GM19468 (cell line): ENCODE results near the gene KLHDC8B.
"Not testable (repeated sequence)": the region's sequence is repeated elsewhere in the genome, so short reads cannot be mapped to it uniquely, and the experiment has no call there.

Experiments
- ATAC-seq: cut with Tn5 transposase; IDR thresholded peaks from one replicate; pipeline ENCODE4 v1.9.1; 2021; ENCODE audit warnings: mild to moderate bottlenecking, moderate library complexity, moderate number of reproducible peaks; ENCODE audit not compliant: unreplicated experiment; ENCODE audit errors: extremely low read depth

Gene KLHDC8B

GRCh38 chr3:49180116-49180515 is 8.7 kb downstream of the KLHDC8B start:
- no peak for ATAC-seq

- no peak for ATAC-seq
These were observed 10.0 kb downstream of the KLHDC8B start for GRCh38 chr3:49181351-49181750.

DNA sequence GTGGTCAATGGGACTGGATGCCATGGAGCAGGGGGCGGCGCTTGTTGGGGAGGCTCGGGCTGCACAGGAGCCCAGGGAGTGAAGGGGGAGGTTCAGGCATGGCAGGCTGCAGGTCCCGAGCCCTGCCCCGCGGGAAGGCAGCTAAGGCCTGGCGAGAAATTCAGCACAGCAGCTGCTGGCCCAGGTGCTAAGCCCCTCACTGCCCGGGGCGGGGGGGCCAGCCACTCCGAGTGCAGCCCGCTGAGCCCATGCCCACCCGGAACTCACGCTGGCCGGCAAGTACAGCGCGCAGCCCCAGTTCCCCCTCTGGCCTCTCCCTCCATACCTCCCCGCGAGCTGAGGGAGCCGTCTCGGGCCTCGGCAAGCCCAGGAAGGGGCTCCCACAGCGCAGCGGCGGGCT is 11.3 kb downstream of the KLHDC8B start:
- no peak for ATAC-seq

- ATAC-seq: no peak
These were observed 12.5 kb downstream of the KLHDC8B start for GRCh38 chr3:49183873-49184272.

GRCh38 chr3:49191741-49192140 is 20.3 kb downstream of the KLHDC8B start:
- no peak for ATAC-seq

DNA sequence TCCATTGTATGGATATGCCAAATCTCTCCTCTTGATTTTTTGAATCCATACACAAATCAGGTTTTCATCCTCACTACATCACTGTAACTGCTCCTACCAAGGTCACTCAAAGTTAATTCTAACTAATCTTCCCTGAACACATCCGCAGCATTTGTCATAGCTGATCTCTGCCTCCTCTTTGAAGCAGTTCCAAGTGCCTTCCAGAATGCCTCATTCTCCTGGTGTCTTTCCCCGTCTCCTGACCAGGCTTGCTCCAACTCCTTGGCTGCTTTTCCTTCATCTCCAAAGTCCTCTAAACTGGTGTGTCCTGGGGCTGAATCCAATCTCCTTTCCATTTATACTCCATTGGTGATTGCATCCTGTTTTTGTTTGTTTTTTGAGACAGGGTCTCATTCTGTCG is 26.8 kb downstream of the KLHDC8B start:
- no peak for ATAC-seq

DNA sequence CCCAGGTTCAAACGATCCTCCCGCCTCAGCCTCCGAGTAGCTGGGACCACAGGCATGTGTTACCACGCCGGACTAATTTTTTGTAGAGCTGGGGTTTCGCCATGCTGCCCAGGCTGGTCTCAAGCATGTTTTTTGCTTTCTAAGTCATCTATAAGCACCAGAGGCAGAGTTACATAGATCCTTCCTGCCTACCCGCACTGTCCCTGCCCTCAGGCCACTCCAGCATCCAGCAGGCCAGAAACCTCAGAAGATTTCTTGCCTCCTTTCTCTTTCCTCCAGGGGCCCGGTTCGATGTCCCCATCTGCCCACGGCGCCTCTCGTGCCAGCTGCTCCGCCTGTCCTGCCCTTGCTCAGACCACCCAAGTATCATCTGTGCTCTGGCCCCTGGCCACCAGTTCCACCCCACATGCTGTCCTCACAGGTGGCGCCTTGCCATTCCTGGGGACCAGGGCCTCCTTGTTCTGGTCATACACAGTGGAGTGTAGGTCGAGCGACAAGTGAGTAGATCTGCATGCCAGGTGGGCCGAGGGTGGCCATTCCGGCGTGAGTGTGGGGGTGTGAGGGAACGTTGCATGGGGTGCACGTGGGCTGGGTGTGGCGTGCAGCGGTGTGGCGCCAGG is 27.3 kb downstream of the KLHDC8B start:
- ATAC-seq: no peak

DNA sequence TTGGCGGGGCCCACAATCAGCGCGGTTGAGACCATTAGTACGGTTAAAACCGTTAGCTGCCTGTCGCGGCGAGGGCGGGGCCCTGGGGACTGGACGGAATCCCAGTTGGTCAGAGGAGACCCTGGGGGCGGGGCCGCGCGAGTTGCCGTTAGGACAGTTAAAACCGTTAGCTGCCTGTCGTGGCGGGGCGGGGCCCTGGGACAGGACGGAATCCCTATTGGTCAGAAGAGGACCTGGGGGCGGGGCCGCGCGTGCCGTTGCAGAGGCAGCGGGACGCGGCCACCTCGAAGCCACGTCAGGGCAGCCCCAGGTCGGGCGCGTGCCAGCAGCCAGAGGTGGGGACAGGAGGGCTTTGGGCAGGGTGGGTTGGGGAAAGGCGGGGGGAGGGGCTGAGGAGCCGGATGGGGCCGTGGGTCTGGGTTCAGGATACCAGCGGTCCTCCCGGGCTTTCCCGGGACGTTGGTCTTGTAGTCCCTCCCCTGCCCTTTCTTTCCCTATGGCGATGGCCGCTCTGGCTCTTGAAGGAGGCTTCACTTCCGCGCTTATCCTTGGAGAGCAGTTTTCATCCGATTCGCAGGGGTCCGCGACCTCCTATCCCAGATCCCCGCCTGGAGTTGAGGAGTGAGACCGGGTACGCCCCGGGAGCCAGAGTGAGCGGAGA is 28.0 kb downstream of the KLHDC8B start:
- ATAC-seq: no peak

- ATAC-seq: no peak
These were observed 28.5 kb downstream of the KLHDC8B start for GRCh38 chr3:49199900-49200281.

- ATAC-seq: no peak
These were observed 42.1 kb downstream of the KLHDC8B start for GRCh38 chr3:49213541-49213943.

GRCh38 chr3:49213998-49214397 is 42.6 kb downstream of the KLHDC8B start:
- no peak for ATAC-seq

GRCh38 chr3:49216687-49217086 is 45.3 kb downstream of the KLHDC8B start:
- not testable (repeated sequence) for ATAC-seq

DNA sequence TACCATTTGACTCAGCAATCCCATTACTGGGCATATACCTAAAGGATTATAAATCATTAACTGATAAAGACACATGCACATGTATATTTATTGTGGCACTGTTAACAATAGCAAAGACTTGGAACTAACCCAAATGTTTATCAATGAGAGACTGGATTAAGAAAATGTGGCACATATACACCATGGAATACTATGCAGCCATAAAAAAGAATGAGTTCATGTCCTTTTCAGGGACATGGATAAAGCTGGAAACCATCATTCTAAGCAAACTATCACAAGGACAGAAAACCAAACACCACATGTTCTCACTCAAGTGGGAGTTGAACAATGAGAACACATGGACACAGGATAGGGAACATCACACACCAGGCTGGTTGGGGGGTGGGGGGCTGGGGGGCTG is 45.7 kb downstream of the KLHDC8B start:
- ATAC-seq: not testable (repeated sequence)

DNA sequence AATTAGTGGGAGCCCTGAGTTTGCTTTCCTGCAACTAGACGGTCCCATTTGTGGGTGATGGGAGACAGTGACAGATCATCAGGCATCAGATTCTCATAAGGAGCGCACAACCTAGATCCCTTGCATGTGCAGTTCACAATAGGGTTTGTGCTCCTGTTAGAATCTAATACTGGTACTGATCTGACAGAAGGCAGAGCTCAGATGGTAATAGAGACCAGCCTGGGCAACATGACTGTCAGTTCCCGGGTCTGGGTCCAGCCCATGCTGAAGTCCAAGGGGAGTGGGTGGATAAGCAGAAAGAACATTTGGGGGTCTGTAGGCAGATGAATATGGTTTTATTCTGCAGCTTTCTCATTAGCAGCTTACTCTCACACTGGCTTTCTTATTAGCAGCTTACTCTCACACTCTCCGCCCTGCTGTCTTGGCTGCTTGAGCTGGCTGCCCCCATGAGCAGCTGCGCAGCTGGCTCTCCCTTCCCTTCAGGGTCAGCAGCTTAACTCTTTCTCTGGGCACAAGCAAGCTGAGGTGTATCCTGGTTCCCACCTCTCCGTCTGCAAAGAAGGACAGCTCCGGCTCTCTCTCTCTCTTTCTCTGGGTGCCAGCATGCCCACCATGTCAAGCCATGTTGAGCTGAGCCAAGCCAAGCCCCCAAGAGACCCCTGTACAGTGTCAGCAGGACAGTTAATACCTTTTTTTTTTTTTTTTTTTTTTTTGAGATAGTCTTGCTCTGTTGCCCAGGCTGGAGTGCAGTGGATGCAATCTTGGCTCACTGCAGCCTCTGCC is 46.5 kb downstream of the KLHDC8B start:
- ATAC-seq: no peak

GRCh38 chr3:49218471-49218989 is 47.1 kb downstream of the KLHDC8B start:
- not testable (repeated sequence) for ATAC-seq

DNA sequence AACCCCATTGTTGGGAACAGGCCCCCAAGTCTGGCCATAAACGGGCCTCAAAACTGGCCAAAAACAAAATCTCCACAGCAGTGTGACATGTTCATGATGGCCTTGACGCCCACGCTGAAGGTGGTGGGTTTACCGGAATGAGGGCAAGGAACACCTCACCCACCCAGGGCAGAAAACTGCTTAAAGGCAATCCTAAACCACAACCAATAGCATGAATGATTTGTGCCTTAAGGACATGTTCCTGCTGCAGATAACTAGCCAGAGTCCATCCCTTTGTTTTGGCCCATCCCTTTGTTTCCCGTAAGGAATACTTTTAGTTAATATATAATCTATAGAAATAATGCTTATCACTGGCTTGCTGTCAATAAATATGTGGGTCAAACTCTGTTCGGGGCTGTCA is 47.7 kb downstream of the KLHDC8B start:
- ATAC-seq: no peak

DNA sequence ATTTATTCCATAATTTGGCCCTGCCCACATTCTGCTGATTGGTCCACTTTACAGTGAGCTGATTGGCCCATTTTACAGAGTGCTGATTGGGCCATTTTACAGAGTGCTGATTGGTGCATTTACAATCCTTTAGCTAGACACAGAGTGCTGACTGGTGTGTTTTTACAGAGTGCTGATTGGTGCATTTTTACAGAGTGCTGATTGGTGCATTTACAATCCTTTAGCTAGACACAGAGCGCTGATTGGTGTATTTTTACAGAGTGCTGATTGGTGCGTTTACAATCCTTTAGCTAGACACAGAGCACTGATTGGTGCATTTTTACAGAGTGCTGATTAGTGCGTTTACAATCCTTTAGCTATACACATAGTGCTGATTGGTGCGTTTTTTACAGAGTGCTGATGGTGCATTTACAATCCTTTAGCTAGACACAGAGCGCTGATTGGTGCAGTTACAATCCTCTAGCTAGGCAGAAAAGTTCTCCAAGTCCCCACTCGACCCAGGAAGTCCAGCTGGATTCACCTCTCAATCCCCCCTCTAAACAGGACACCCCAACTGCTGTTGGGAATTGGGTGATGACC is 49.7 kb downstream of the KLHDC8B start:
- not testable (repeated sequence) for ATAC-seq

GRCh38 chr3:49222002-49222401 is 50.6 kb downstream of the KLHDC8B start:
- ATAC-seq: no peak
